ENCODE measurements around the gene TTC7B. TPM values are rescaled to one million over a fixed set of nuclear protein-coding genes. Genes with fewer than 3 reads are reported as not detected.

TTC7B gene
- total RNA-seq, 1 experiment from 2014 or later, result 70.6 TPM

- CTCF ChIA-PET, result interaction anchor here (1.6 kb wide), 1 partner anchor 11 kb away, joined by 6 read pairs; no protein-coding TSS in a partner anchor
- H3K36me3 ChIP-seq (ENCODE audit: control insufficient read depth in 1 of 2, insufficient read depth in 2 of 2, low read length in 2 of 2), result no peaks in the 10 kb centered on the region
- intact Hi-C loops (cut with micrococcal nuclease), result no loop called here
- no peaks in the 10 kb centered on the region for H3K27me3 ChIP-seq (ENCODE audit: insufficient read depth, low read length)
- DNase-seq (ENCODE audit: low read depth, low spot score) (no peak), ATAC-seq (peak; percentile 10; the same call in 1 of the 2 replicates)
- no peak overlapping the region for H3K9ac ChIP-seq (ENCODE audit: low read length)
- peaks cover 32 to 45% of the 10 kb centered on the region in 2 experiments for H3K4me1 ChIP-seq (ENCODE audit: control insufficient read depth in 1 of 2, insufficient read depth in 2 of 2, low read length in 2 of 2)
- BruUV-seq (replicated peaks), result no TSS peak
- peak overlapping the region; percentile 27 for H2AFZ ChIP-seq (ENCODE audit: low read depth, low read length, poor library complexity, severe bottlenecking)
- no peaks in the 10 kb centered on the region for H3K79me2 ChIP-seq (ENCODE audit: insufficient read depth, low read length)
- no peak overlapping the region; the same call in 1 of the 2 replicates for H3K27ac ChIP-seq (ENCODE audit: low read depth, low read length)
- H3K9me2 ChIP-seq (ENCODE audit: insufficient read depth), result no peaks in the 10 kb centered on the region
- H3K4me3 ChIP-seq (replicated peaks in 1 of 2; ENCODE audit: low read depth in 1 of 2, low read length in 2 of 2), result no peak overlapping the region
- RAD21 ChIA-PET (ENCODE audit: low non-redundant PET in 1 of 2, low total read pairs in 2 of 2, uncharacterized antibody in 2 of 2, unreplicated experiment in 2 of 2), result no interaction called here
- POLR2A ChIA-PET, result no interaction called here
- no peak for TF ChIP-seq EGR1 (IDR thresholded peaks at IDR 0.05; ENCODE audit: low read depth)
- no peak for TF ChIP-seq EZH2 (IDR thresholded peaks at IDR 0.05)
- no peak for TF ChIP-seq ZNF274 (IDR thresholded peaks at IDR 0.05; ENCODE audit: low read depth, low read length)
- TF ChIP-seq ELF1 (IDR thresholded peaks at IDR 0.05; ENCODE audit: borderline replicate concordance, low read depth), result no peak
- TF ChIP-seq EZH2phosphoT487 (IDR thresholded peaks at IDR 0.05; ENCODE audit: borderline replicate concordance), result no peak
- TF ChIP-seq TCF7L2 (IDR thresholded peaks at IDR 0.05; ENCODE audit: borderline replicate concordance, extremely low read depth, insufficient read depth, insufficient read length), result no peak
- no peaks in the 10 kb centered on the region for H4K20me1 ChIP-seq (ENCODE audit: insufficient read depth)
- peak overlapping the region; percentile 29 for H3K4me2 ChIP-seq (ENCODE audit: low read length)
- H3K9me3 ChIP-seq (ENCODE audit: control insufficient read depth in 1 of 2, insufficient read depth in 1 of 2, low read depth in 1 of 2, low read length in 2 of 2), result no peaks in the 10 kb centered on the region
These were observed 306.1 kb downstream of the TTC7B start for GRCh38 chr14:90510159-90510558.

GRCh38 chr14:90509403-90509802 is 306.8 kb downstream of the TTC7B start:
- no peak overlapping the region for H3K9ac ChIP-seq (ENCODE audit: low read length)
- intact Hi-C loops (cut with micrococcal nuclease), result no loop called here
- TF ChIP-seq CBX3 (IDR thresholded peaks at IDR 0.05; ENCODE audit: low read depth), result no peak
- peak in 2 of 3 experiments; percentile 24 to 50; a peak in 3 of 6 replicates for TF ChIP-seq CTCF (IDR thresholded peaks at IDR 0.05 in 2 of 3, conservative IDR thresholded peaks at IDR 0.05 in 1 of 3; ENCODE audit: borderline replicate concordance in 1 of 3, insufficient read depth in 1 of 3, low read depth in 2 of 3, low read length in 2 of 3)
- peak; percentile 12 for TF ChIP-seq TCF7L2 (IDR thresholded peaks at IDR 0.05; ENCODE audit: borderline replicate concordance, extremely low read depth, insufficient read depth, insufficient read length)
- ChIA-PET CTCF (interaction anchor here (0.7 to 1.6 kb wide), 2 partner anchors 12 to 208 kb away, joined by 3 to 6 read pairs; no protein-coding TSS in a partner anchor), RAD21 (ENCODE audit: low non-redundant PET in 1 of 2, low total read pairs in 2 of 2, uncharacterized antibody in 2 of 2, unreplicated experiment in 2 of 2) (no interaction called here), POLR2A (no interaction called here)
- peak; percentile 71 for ATAC-seq
- no peaks in the 10 kb centered on the region for H4K20me1 ChIP-seq (ENCODE audit: insufficient read depth)
- peak overlapping the region; percentile 18 for H2AFZ ChIP-seq (ENCODE audit: low read depth, low read length, poor library complexity, severe bottlenecking)
- BruUV-seq (replicated peaks), result no TSS peak
- no peaks in the 10 kb centered on the region for H3K36me3 ChIP-seq (ENCODE audit: control insufficient read depth in 1 of 2, insufficient read depth in 2 of 2, low read length in 2 of 2)
- no peaks in the 10 kb centered on the region for H3K9me3 ChIP-seq (ENCODE audit: control insufficient read depth in 1 of 2, insufficient read depth in 1 of 2, low read depth in 1 of 2, low read length in 2 of 2)
- H3K27ac ChIP-seq (ENCODE audit: low read depth, low read length), result no peak overlapping the region
- peak overlapping the region; percentile 65 for H3K4me2 ChIP-seq (ENCODE audit: low read length)
- H3K4me3 ChIP-seq (replicated peaks in 1 of 2; ENCODE audit: low read depth in 1 of 2, low read length in 2 of 2), result no peak overlapping the region; a peak in 1 of 4 replicates
- no peaks in the 10 kb centered on the region for H3K9me2 ChIP-seq (ENCODE audit: insufficient read depth)
- no peaks in the 10 kb centered on the region for H3K79me2 ChIP-seq (ENCODE audit: insufficient read depth, low read length)
- peaks cover 32 to 45% of the 10 kb centered on the region in 2 experiments for H3K4me1 ChIP-seq (ENCODE audit: control insufficient read depth in 1 of 2, insufficient read depth in 2 of 2, low read length in 2 of 2)
- DNase-seq (ENCODE audit: low read depth, low spot score), result no peak
- no peaks in the 10 kb centered on the region for H3K27me3 ChIP-seq (ENCODE audit: insufficient read depth, low read length)
